ENCODE data around the gene KCND3. TPM values are rescaled to one million over a fixed set of nuclear protein-coding genes. Genes with fewer than 3 reads are reported as not detected.

Gene KCND3
- total RNA-seq, 4 donors from 2014 or later, result 0.35 to 4.1 (median 0.90) TPM

GRCh38 chr1:111879081-111879480, 110.4 kb downstream of the KCND3 start:
- Histone ChIP-seq H3K4me3 (no peak overlapping the region), H3K27me3 (no peaks in the 10 kb centered on the region), H3K27ac (no peak overlapping the region), H3K36me3 (no peaks in the 10 kb centered on the region), H3K9me3 (no peaks in the 10 kb centered on the region), H3K4me1 (peaks cover 0 to 5% (median 0%) of the 10 kb centered on the region in 4 donors)
- DNase-seq, result no peak
- TF ChIP-seq CTCF (IDR thresholded peaks at IDR 0.05) (no peak), POLR2A (IDR thresholded peaks at IDR 0.05) (no peak)

DNA sequence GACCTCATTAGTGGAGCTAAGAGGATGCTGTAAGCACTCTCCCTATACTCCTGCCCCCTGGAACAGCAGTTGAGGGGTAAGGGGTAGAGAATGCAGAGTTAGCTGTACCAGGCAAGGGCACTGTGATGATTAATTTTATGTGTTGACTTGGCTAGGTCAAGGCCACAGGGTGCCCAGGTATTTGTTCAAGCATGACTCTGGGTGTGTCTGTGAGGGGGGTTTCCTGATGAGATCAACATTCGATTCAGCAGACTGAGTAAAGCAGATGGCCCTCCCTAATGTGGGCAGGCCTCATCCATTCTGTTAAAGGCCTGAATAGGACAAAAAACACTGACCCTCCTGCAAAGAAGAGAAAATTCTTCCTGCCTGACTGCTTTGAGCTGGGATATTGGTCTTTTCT, 110.8 kb downstream of the KCND3 start:
- H3K4me3 ChIP-seq, result no peak overlapping the region
- TF ChIP-seq CTCF (IDR thresholded peaks at IDR 0.05) (no peak), POLR2A (IDR thresholded peaks at IDR 0.05) (no peak)
- H3K9me3 ChIP-seq, result no peaks in the 10 kb centered on the region
- no peak for DNase-seq
- H3K27ac ChIP-seq, result no peak overlapping the region
- no peaks in the 10 kb centered on the region for H3K36me3 ChIP-seq
- peaks cover 0 to 5% (median 0%) of the 10 kb centered on the region in 4 donors for H3K4me1 ChIP-seq
- no peaks in the 10 kb centered on the region for H3K27me3 ChIP-seq

GRCh38 chr1:111878091-111878490, 111.4 kb downstream of the KCND3 start:
- Histone ChIP-seq H3K4me1 (peaks cover 0 to 5% (median 0%) of the 10 kb centered on the region in 4 donors), H3K27ac (no peak overlapping the region), H3K36me3 (no peaks in the 10 kb centered on the region), H3K9me3 (no peaks in the 10 kb centered on the region), H3K4me3 (no peak overlapping the region), H3K27me3 (no peaks in the 10 kb centered on the region)
- no peak for DNase-seq
- TF ChIP-seq CTCF (IDR thresholded peaks at IDR 0.05) (no peak), POLR2A (IDR thresholded peaks at IDR 0.05) (no peak)

DNA sequence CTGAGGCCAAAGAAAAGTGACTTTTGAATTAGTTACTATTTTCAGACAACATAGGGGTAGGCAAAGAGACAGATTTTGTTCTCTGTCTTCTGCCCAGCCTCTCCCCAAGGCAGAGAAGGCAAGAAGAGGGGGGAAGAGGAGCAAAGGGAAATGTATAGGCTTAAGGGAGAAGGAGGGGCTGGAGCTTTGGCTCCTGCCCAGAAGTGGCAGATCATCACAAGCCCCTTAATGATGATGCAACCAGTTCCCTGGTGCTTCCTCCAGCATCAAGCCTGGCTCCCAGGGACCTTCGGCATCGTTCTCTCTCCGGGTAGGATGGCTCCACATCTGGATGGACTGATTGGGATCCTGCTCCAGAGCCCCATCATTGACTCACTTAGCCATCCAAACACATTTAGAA, 112.8 kb downstream of the KCND3 start:
- Histone ChIP-seq H3K36me3 (no peaks in the 10 kb centered on the region), H3K27ac (no peak overlapping the region), H3K27me3 (no peaks in the 10 kb centered on the region), H3K9me3 (no peaks in the 10 kb centered on the region), H3K4me1 (peaks cover 0 to 5% (median 0%) of the 10 kb centered on the region in 4 donors), H3K4me3 (no peak overlapping the region)
- DNase-seq, result no peak
- TF ChIP-seq POLR2A (IDR thresholded peaks at IDR 0.05) (no peak), CTCF (IDR thresholded peaks at IDR 0.05) (no peak)

DNA sequence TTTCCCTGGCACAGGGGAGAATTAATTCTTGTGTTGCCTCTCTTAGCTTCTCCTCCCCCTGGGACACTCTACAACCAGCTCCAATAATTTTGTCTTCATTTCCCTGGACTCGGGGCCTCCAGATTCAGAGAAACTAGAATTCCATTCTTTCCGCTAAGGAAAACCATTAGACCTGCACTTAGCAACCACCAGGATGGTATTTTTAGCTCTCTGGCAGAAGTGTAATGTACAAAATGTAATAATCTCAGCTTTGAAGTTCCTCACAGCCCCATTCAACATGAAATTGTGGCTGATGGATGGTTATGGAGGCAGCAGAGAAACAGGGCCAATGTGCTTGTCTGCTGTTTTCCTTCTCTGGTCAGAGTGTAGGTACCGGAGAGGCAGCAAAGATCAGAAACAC, 113.8 kb downstream of the KCND3 start:
- Histone ChIP-seq H3K4me3 (no peak overlapping the region), H3K27ac (no peak overlapping the region), H3K36me3 (no peaks in the 10 kb centered on the region), H3K27me3 (no peaks in the 10 kb centered on the region), H3K4me1 (peaks cover 0 to 4% (median 0%) of the 10 kb centered on the region in 4 donors), H3K9me3 (no peaks in the 10 kb centered on the region)
- TF ChIP-seq POLR2A (IDR thresholded peaks at IDR 0.05) (no peak), CTCF (IDR thresholded peaks at IDR 0.05) (no peak)
- no peak for DNase-seq

GRCh38 chr1:111873460-111874030, 115.9 kb downstream of the KCND3 start:
- Histone ChIP-seq H3K27ac (no peak overlapping the region), H3K4me3 (no peak overlapping the region), H3K4me1 (no peaks in the 10 kb centered on the region), H3K27me3 (no peaks in the 10 kb centered on the region), H3K36me3 (no peaks in the 10 kb centered on the region), H3K9me3 (no peaks in the 10 kb centered on the region)
- TF ChIP-seq POLR2A (IDR thresholded peaks at IDR 0.05), result no peak
- no peak for DNase-seq

Measured in Peyer's patch (tissue), 4 donors.